Right lobe of liver (tissue), 6 donors: Measurements from ENCODE around the gene METTL26. TPM values are rescaled to one million over a fixed set of nuclear protein-coding genes. Genes with fewer than 3 reads are reported as not detected.

Experiments
- ATAC-seq, 4 donors: fragments of 200-7000 bp; cut with Tn5 transposase; one replicate each; pipeline ENCODE4 v1.9.1; 2020; ENCODE audit warnings: mild to moderate bottlenecking in 4 of 4, moderate library complexity in 4 of 4
- DNase-seq, 3 donors: peaks; one replicate each; pipeline ENCODE4 v3.0.0-alpha.2; 2020
- H3K27ac ChIP-seq, 3 donors: fragments of 200-600 bp; one replicate each; pipeline ENCODE4 v1.8.0; 2022
- H3K27me3 ChIP-seq, 2 donors: fragments of 200-600 bp; one replicate each; pipeline ENCODE4 v1.8.0; 2022
- H3K36me3 ChIP-seq, 4 donors: fragments of 200-600 bp; sonication (generic) in 1 of 4; one replicate each; pipeline versions ENCODE4 v1.5.1 to v1.8.0; 2017 to 2022; ENCODE audit warnings: control low read depth in 1 of 4
- H3K4me1 ChIP-seq, 4 donors: fragments of 200-600 bp; sonication (generic) in 1 of 4; one replicate each; pipeline versions ENCODE4 v1.5.1 to v1.8.0; 2017 to 2022; ENCODE audit warnings: control low read depth in 1 of 4
- H3K4me3 ChIP-seq, 3 donors: fragments of 200-600 bp; one replicate each; pipeline ENCODE4 v1.8.0; 2022
- H3K9me3 ChIP-seq, 4 donors: fragments of 200-600 bp; sonication (generic) in 1 of 4; one replicate each; pipeline versions ENCODE4 v1.5.1 to v1.8.0; 2017 to 2022; ENCODE audit warnings: control low read depth in 1 of 4
- CTCF ChIP-seq, 4 donors: fragments of 200-600 bp in 3 of 4; fragments of 450-650 bp in 1 of 4; IDR thresholded peaks; one replicate each; pipeline versions ENCODE4 v1.5.1 to v1.8.0; 2016 to 2022; ENCODE audit warnings: antibody characterized with exemption in 4 of 4, mild to moderate bottlenecking in 2 of 4
- POLR2A ChIP-seq: fragments of 450-650 bp; IDR thresholded peaks from one replicate; pipeline ENCODE4 v1.6.1; 2017; ENCODE audit warnings: antibody characterized with exemption, mild to moderate bottlenecking
- WGBS: methylation state at CpG from one replicate; pipeline ENCODE4 v1.1.6; 2018; ENCODE audit warnings: low coverage, low lambda C conversion rate; ENCODE audit not compliant: insufficient coverage; ENCODE audit errors: missing lambda C conversion rate; 5-methylcytosine and 5-hydroxymethylcytosine counted together
- intact Hi-C, 2 donors: fragments of 100-400 bp; cut with DNase I; formaldehyde crosslinking; loops; one replicate each; pipeline versions ENCODE4 v1.11.2 to v1.14.1; 2022
- total RNA-seq, 6 experiments: library from RNA; depleted of rRNA in 2 of 6; stranded (reverse); fragments of >200 nt in 2 of 6; fragmentation: NEBNext Ultra II Directional in 3 of 6; extraction: Animal tissue kit (Norgen Biotek cat#: 25700) in 3 of 6; gene quantifications; one replicate each; pipeline versions ENCODE4 v1.1.0 to v1.2.4, GENCODE V29; 2016 to 2023
- donor health status: DM: no; HTN: yes; CAD: no.
- donor health status: DM: no; HTN: no; CAD: no.
- donor health status: DM: no; HTN: no; CAD: no.
- donor health status: DM: no; HTN: yes; CAD: no.
- donor health status: DM: no; HTN: yes; CAD: no.

The METTL26 gene
- total RNA-seq, 6 experiments from 2014 or later: 22.7 to 126 (median 32.6) TPM

GRCh38 chr16:589658-590187 lies 46.4 kb downstream of the METTL26 start, which contains the start of gene RAB40C:
TSS of gene RAB40C (plus strand) at chr16:590066. CDS start at chr16:590292, 226 bp downstream.
- Histone ChIP-seq H3K36me3 (no peaks in the 10 kb centered on the region), H3K9me3 (no peaks in the 10 kb centered on the region), H3K27me3 (no peaks in the 10 kb centered on the region), H3K4me1 (peaks cover 0 to 61% (median 32%) of the 10 kb centered on the region in 4 donors), H3K27ac (peak within 1 kb of the TSS; percentile 87 to 97 (median 91)), H3K4me3 (peak within 1 kb of the TSS; percentile 89 to 99 (median 90))
- ATAC-seq (peak; percentile 77 to 91 (median 82)), DNase-seq (peak; percentile 99 to 100 (median 100))
- intact Hi-C loops: loop anchor here in 1 of 2 donors (10.0 kb wide), 1 partner anchor 45 kb away; the partner anchor contains the start of genes METTL26 and WFIKKN1
- 1% methylated on average over 40 of the region's 67 CpGs for WGBS
- TF ChIP-seq CTCF (IDR thresholded peaks at IDR 0.05): peak in 2 of 4 donors; percentile 9 to 37
- TF ChIP-seq POLR2A: no peak

- TF ChIP-seq CTCF (IDR thresholded peaks at IDR 0.05) (no peak), POLR2A (peak; percentile 96)
- ATAC-seq: peak; percentile 72 to 85 (median 76)
- H3K27ac ChIP-seq: peak overlapping the region; percentile 87 to 97 (median 91)
- no peaks in the 10 kb centered on the region for H3K36me3 ChIP-seq
- H3K27me3 ChIP-seq: no peaks in the 10 kb centered on the region
- H3K4me3 ChIP-seq: peak overlapping the region; percentile 72 to 99 (median 89)
- no peaks in the 10 kb centered on the region for H3K9me3 ChIP-seq
- peak; percentile 98 to 99 (median 99) for DNase-seq
- WGBS: under 1% methylated on average over 28 of the region's 107 CpGs
- H3K4me1 ChIP-seq: peaks cover 0 to 63% (median 30%) of the 10 kb centered on the region in 4 donors
- intact Hi-C loops: loop anchor here in 1 of 2 donors (10.0 kb wide), 1 partner anchor 46 kb away; the partner anchor contains the start of genes METTL26 and WFIKKN1
Observed at GRCh38 chr16:588889-589657, 47.0 kb downstream of the METTL26 start.

- ATAC-seq (no peak), DNase-seq (peak in 1 of 3 donors; percentile 65)
- TF ChIP-seq CTCF (IDR thresholded peaks at IDR 0.05) (no peak), POLR2A (no peak)
- peak overlapping the region; percentile 72 to 99 (median 89) for H3K4me3 ChIP-seq
- H3K4me1 ChIP-seq: peaks cover 0 to 61% (median 28%) of the 10 kb centered on the region in 4 donors
- no CpG with 5 or more reads among the region's 21 CpGs for WGBS
- intact Hi-C loops: loop anchor here in 1 of 2 donors (10.0 kb wide), 1 partner anchor 46 kb away; the partner anchor contains the start of genes METTL26 and WFIKKN1
- H3K36me3 ChIP-seq: no peaks in the 10 kb centered on the region
- H3K9me3 ChIP-seq: no peaks in the 10 kb centered on the region
- no peaks in the 10 kb centered on the region for H3K27me3 ChIP-seq
- H3K27ac ChIP-seq: peak overlapping the region; percentile 87 to 97 (median 91)
Observed at GRCh38 chr16:588639-588888, 47.5 kb downstream of the METTL26 start.

- peak in 3 of 4 donors; percentile 4 to 46 (median 40) for ATAC-seq
- Histone ChIP-seq H3K36me3 (no peaks in the 10 kb centered on the region), H3K4me3 (no peak overlapping the region), H3K4me1 (peaks cover 0 to 53% (median 16%) of the 10 kb centered on the region in 4 donors), H3K27ac (peak overlapping the region in 1 of 3 donors; percentile 91), H3K9me3 (no peaks in the 10 kb centered on the region), H3K27me3 (no peaks in the 10 kb centered on the region)
- intact Hi-C loops: loop anchor here in 1 of 2 donors (10.0 kb wide), 1 partner anchor 48 kb away; the partner anchor contains the start of genes METTL26 and WFIKKN1
- TF ChIP-seq CTCF (IDR thresholded peaks at IDR 0.05) (no peak), POLR2A (no peak)
- WGBS: 82% methylated on average over 3 of the region's 14 CpGs
- peak in 2 of 3 donors; percentile 92 for DNase-seq
Observed at GRCh38 chr16:586645-587590, 49.2 kb downstream of the METTL26 start.
